HL-60 (cell line): ENCODE results near the gene MASP2.
"Not testable (repeated sequence)": the region's sequence is repeated elsewhere in the genome, so short reads cannot be mapped to it uniquely, and the experiment has no call there.

ENCODE experiments used
- DNase-seq, 2 experiments: peaks; one replicate each; pipeline ENCODE4 v3.0.0-alpha.2; 2010 to 2020; ENCODE audit warnings: low read depth in 1 of 2, low spot score in 1 of 2
- H3K27ac ChIP-seq: fragments of 250-450 bp; sonication (Bioruptor Pico); replicated peaks from 2 replicates; pipeline ENCODE4 v1.5.1; 2020; ENCODE audit warnings: mild to moderate bottlenecking, moderate library complexity
- H3K27me3 ChIP-seq: fragments of 250-450 bp; sonication (Bioruptor Pico); 2 replicates; pipeline ENCODE4 v1.5.1; 2021; ENCODE audit warnings: mild to moderate bottlenecking, moderate library complexity; ENCODE audit not compliant: insufficient read depth, poor library complexity, severe bottlenecking
- H3K4me3 ChIP-seq: replicated peaks from 2 replicates; pipeline ENCODE4 v1.5.1; 2011; ENCODE audit warnings: mild to moderate bottlenecking, control low read depth, low read length; ENCODE audit not compliant: insufficient read depth
- GABPA ChIP-seq: IDR thresholded peaks from 2 replicates; pipeline ENCODE4 v1.6.1; 2012; ENCODE audit warnings: low read depth
- POLR2AphosphoS5 ChIP-seq: IDR thresholded peaks from 2 replicates; pipeline ENCODE4 v1.6.1; 2012; ENCODE audit warnings: low read depth
- REST ChIP-seq: IDR thresholded peaks from 2 replicates; pipeline ENCODE4 v1.6.1; 2012; ENCODE audit warnings: low read depth; ENCODE audit not compliant: insufficient replicate concordance
- SPI1 ChIP-seq: IDR thresholded peaks from 2 replicates; pipeline ENCODE4 v1.6.1; 2012; ENCODE audit warnings: low read depth, mild to moderate bottlenecking, borderline replicate concordance
- TF ChIP-seq, protein P1 (sequence below): IDR thresholded peaks from one replicate; pipeline ENCODE4 v1.5.1; 2011; ENCODE audit warnings: low read length, control low read depth, inconsistent platforms; ENCODE audit not compliant: insufficient read depth

The MASP2 gene

GRCh38 chr1:11064942-11065341 lies 17.9 kb upstream of the MASP2 start:
- H3K27me3 ChIP-seq = no peaks in the 10 kb centered on the region
- no peak overlapping the region for H3K27ac ChIP-seq
- TF ChIP-seq SPI1 = no peak
- TF ChIP-seq REST = no peak
- TF ChIP-seq POLR2AphosphoS5 = no peak
- TF ChIP-seq, protein P1, sequence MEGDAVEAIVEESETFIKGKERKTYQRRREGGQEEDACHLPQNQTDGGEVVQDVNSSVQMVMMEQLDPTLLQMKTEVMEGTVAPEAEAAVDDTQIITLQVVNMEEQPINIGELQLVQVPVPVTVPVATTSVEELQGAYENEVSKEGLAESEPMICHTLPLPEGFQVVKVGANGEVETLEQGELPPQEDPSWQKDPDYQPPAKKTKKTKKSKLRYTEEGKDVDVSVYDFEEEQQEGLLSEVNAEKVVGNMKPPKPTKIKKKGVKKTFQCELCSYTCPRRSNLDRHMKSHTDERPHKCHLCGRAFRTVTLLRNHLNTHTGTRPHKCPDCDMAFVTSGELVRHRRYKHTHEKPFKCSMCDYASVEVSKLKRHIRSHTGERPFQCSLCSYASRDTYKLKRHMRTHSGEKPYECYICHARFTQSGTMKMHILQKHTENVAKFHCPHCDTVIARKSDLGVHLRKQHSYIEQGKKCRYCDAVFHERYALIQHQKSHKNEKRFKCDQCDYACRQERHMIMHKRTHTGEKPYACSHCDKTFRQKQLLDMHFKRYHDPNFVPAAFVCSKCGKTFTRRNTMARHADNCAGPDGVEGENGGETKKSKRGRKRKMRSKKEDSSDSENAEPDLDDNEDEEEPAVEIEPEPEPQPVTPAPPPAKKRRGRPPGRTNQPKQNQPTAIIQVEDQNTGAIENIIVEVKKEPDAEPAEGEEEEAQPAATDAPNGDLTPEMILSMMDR = no peak
- TF ChIP-seq GABPA = no peak
- no peak for DNase-seq
- no peak overlapping the region for H3K4me3 ChIP-seq

GRCh38 chr1:11063937-11064537 lies 17.0 kb upstream of the MASP2 start:
- peak in 1 of 2 experiments; percentile 28 for DNase-seq
- H3K27ac ChIP-seq, H3K4me3 ChIP-seq, H3K27me3 ChIP-seq: not testable (repeated sequence)

GRCh38 chr1:11062965-11063401 lies 15.9 kb upstream of the MASP2 start:
- Histone ChIP-seq H3K27me3 (no peaks in the 10 kb centered on the region), H3K4me3 (no peak overlapping the region), H3K27ac (peak overlapping the region; percentile 65)
- peak; percentile 29 to 68 for DNase-seq
- TF ChIP-seq REST (no peak), POLR2AphosphoS5 (peak; percentile 31; the same call in 1 of the 2 replicates), GABPA (no peak), SPI1 (no peak)
- TF ChIP-seq, protein P1 = no peak

GRCh38 chr1:11061652-11062365 lies 14.8 kb upstream of the MASP2 start:
- peak in 1 of 2 experiments; percentile 53 for DNase-seq
- Histone ChIP-seq H3K4me3 (no peak overlapping the region), H3K27ac (peak overlapping the region; percentile 92), H3K27me3 (no peaks in the 10 kb centered on the region)
- no peak for TF ChIP-seq GABPA
- no peak for TF ChIP-seq REST
- TF ChIP-seq, protein P1 = no peak
- no peak for TF ChIP-seq POLR2AphosphoS5
- TF ChIP-seq SPI1 = no peak
